ENCODE measurements around the gene FAM3C.

Gene FAM3C

GRCh38 chr7:121397822-121398221, 1.7 kb upstream of the FAM3C start:
- DNase-seq (ENCODE audit: low read depth): no peak
- no peak overlapping the region for H3K4me3 ChIP-seq (ENCODE audit: low read depth, low read length)
- TF ChIP-seq, protein P1, sequence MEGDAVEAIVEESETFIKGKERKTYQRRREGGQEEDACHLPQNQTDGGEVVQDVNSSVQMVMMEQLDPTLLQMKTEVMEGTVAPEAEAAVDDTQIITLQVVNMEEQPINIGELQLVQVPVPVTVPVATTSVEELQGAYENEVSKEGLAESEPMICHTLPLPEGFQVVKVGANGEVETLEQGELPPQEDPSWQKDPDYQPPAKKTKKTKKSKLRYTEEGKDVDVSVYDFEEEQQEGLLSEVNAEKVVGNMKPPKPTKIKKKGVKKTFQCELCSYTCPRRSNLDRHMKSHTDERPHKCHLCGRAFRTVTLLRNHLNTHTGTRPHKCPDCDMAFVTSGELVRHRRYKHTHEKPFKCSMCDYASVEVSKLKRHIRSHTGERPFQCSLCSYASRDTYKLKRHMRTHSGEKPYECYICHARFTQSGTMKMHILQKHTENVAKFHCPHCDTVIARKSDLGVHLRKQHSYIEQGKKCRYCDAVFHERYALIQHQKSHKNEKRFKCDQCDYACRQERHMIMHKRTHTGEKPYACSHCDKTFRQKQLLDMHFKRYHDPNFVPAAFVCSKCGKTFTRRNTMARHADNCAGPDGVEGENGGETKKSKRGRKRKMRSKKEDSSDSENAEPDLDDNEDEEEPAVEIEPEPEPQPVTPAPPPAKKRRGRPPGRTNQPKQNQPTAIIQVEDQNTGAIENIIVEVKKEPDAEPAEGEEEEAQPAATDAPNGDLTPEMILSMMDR (conservative IDR thresholded peaks at IDR 0.05; ENCODE audit: low read depth, low read length): no peak

GRCh38 chr7:121397361-121397760, 1.3 kb upstream of the FAM3C start:
- TF ChIP-seq, protein P1 (conservative IDR thresholded peaks at IDR 0.05; ENCODE audit: low read depth, low read length): no peak
- DNase-seq (ENCODE audit: low read depth): no peak
- no peak overlapping the region for H3K4me3 ChIP-seq (ENCODE audit: low read depth, low read length)

DNA sequence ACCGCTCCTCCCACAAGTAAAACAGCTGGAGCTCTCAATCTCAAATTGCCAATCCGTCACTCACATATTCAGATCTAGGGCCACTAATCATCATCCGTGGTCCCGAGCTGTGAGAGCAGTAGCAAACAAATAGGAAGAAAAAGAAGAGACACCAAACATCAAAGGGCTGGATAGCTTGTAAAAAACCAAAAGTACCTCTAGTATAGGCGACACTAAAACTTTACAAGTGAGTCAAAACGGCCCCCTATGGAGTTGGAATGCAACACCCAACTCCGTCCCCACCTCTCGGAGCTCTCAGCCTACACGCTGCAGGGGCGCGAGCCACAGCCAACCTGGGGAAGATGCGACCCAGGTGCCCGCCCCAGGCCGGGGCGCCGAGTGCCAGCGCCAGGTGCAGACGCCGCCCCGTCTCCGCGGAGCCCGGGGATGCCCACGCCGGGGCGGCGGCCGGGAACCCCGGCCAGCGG, 581 bp downstream of the FAM3C start:
- peak; percentile 56 for DNase-seq (ENCODE audit: low read depth)
- TF ChIP-seq, protein P1 (conservative IDR thresholded peaks at IDR 0.05; ENCODE audit: low read depth, low read length): no peak
- peak overlapping the region; percentile 85 for H3K4me3 ChIP-seq (ENCODE audit: low read depth, low read length)

GRCh38 chr7:121394709-121395140, 1.4 kb downstream of the FAM3C start:
- H3K4me3 ChIP-seq (ENCODE audit: low read depth, low read length): peak overlapping the region; percentile 85
- DNase-seq (ENCODE audit: low read depth): no peak
- TF ChIP-seq, protein P1 (conservative IDR thresholded peaks at IDR 0.05; ENCODE audit: low read depth, low read length): no peak

GRCh38 chr7:121393005-121393366, 3.1 kb downstream of the FAM3C start:
- TF ChIP-seq, protein P1 (conservative IDR thresholded peaks at IDR 0.05; ENCODE audit: low read depth, low read length): no peak
- no peak overlapping the region for H3K4me3 ChIP-seq (ENCODE audit: low read depth, low read length)
- no peak for DNase-seq (ENCODE audit: low read depth)

DNA sequence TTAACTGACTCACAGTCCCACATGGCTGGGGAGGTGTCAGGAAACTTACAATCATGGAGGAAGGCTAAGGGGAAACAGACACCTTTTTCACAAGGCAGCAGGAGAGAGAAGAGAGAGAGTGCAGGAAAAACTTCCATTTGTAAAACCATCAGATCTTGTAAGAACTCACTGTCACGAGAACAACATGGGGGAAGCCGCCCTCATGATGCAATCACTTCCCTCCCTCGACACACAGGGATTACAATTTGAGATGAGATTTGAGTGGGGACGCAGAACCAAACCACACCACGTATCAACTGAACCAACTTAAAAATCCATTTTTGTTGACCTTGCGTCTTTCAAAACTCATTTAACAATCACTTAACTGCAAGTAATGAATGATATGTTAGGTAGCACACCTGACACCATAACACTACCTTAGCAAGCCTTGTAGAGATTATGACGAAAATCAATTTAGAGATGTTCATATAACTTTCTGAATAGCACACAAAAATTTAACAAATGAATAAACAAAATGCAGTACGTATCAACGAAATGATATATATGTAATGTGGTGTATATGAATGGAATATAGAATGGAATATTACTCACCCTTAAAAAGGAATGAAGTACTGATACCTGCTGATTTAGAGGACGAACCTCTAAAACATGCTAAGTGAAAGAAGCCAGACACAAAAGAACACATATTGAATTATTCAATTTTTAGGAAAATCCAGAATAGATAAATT, 3.7 kb downstream of the FAM3C start:
- TF ChIP-seq, protein P1 (conservative IDR thresholded peaks at IDR 0.05; ENCODE audit: low read depth, low read length): no peak
- no peak for DNase-seq (ENCODE audit: low read depth)
- H3K4me3 ChIP-seq (ENCODE audit: low read depth, low read length): no peak overlapping the region

- no peak overlapping the region for H3K4me3 ChIP-seq (ENCODE audit: low read depth, low read length)
- DNase-seq (ENCODE audit: low read depth): no peak
- TF ChIP-seq, protein P1 (conservative IDR thresholded peaks at IDR 0.05; ENCODE audit: low read depth, low read length): no peak
These were observed 4.4 kb downstream of the FAM3C start for GRCh38 chr7:121391686-121392085.
